ENCODE measurements around the gene NOCT. TPM values are rescaled to one million over a fixed set of nuclear protein-coding genes. Genes with fewer than 3 reads are reported as not detected.

Gene NOCT
- total and polyA plus RNA-seq, 2 experiments from 2014 or later = 16.0 to 76.6 TPM

DNA sequence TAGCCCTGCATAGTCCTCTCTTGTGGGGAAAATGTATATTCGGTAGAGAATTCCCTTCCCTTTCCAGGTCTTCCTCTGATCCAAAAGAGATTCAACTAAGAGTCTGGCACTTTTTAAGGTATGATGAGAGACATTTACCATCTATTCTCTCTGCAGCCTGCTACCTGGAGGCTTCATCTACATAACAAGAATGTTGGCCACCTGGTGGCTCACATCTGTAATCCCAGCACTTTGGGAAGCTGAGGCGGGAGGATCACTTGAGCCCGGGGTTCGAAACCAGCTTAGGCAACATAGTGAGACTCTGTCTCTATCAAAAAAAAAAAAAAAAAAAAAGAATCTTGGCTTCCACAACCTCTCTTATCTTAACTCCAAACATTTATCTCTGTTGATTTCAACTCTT is 40.4 kb upstream of the NOCT start (continued):
- TF ChIP-seq, protein P1, sequence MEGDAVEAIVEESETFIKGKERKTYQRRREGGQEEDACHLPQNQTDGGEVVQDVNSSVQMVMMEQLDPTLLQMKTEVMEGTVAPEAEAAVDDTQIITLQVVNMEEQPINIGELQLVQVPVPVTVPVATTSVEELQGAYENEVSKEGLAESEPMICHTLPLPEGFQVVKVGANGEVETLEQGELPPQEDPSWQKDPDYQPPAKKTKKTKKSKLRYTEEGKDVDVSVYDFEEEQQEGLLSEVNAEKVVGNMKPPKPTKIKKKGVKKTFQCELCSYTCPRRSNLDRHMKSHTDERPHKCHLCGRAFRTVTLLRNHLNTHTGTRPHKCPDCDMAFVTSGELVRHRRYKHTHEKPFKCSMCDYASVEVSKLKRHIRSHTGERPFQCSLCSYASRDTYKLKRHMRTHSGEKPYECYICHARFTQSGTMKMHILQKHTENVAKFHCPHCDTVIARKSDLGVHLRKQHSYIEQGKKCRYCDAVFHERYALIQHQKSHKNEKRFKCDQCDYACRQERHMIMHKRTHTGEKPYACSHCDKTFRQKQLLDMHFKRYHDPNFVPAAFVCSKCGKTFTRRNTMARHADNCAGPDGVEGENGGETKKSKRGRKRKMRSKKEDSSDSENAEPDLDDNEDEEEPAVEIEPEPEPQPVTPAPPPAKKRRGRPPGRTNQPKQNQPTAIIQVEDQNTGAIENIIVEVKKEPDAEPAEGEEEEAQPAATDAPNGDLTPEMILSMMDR (conservative IDR thresholded peaks at IDR 0.05; ENCODE audit: low read depth in 2 of 2) = peak; percentile 38 to 40

DNA sequence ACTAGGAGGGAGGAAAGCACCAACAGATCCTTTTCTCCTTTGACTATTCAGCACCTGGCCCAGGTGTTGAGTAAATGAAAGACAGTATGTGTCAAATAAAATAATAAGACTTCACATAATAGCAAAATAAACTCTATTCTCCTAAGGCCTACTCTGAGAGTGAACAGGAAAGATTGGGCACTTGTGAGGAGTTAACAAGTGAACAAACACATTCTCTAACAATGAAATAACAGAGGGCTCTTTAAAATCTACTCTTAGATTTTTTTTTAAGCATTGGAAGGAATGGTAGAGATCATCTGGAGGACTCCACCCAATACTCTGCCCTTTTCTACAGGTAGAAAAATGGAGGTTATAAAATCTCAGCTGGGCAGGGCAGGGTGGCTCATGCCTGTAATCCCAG is 39.1 kb upstream of the NOCT start:
- Histone ChIP-seq H4K20me1 (replicated peaks; ENCODE audit: insufficient read depth) (no peaks in the 10 kb centered on the region), H3K79me2 (replicated peaks; ENCODE audit: insufficient read depth) (no peaks in the 10 kb centered on the region), H3F3A (replicated peaks; ENCODE audit: low read depth) (0 out of 2 replicates have a peak, but pooled peaks cover 3% of the 10 kb centered on the region), H3K9me2 (ENCODE audit: insufficient read depth) (no peaks in the 10 kb centered on the region), H3K4me2 (no peak overlapping the region), H3K27me3 (ENCODE audit: insufficient read depth) (no peaks in the 10 kb centered on the region), H3K27ac (ENCODE audit: low read depth) (peak overlapping the region; percentile 40; the same call in 1 of the 2 replicates), H2AFZ (no peak overlapping the region), H3K36me3 (ENCODE audit: insufficient read depth) (no peaks in the 10 kb centered on the region), H3K4me1 (ENCODE audit: insufficient read depth) (peaks cover 47% of the 10 kb centered on the region), H3K4me3 (no peak overlapping the region)
- peaks cover 45% of the 10 kb centered on the region for H3K4me1 Mint-ChIP-seq
- ATAC-seq (no peak), DNase-seq (ENCODE audit: low spot score) (no peak)
- no peak overlapping the region for H3K4me3 Mint-ChIP-seq
- H3K27ac Mint-ChIP-seq = no peak overlapping the region
- H3K36me3 Mint-ChIP-seq (ENCODE audit: low read depth) = no peaks in the 10 kb centered on the region
- peaks cover 3% of the 10 kb centered on the region for H3K27me3 Mint-ChIP-seq (ENCODE audit: insufficient read depth, low read depth, poor library complexity)
- no peaks in the 10 kb centered on the region for H3K9me3 Mint-ChIP-seq
- TF ChIP-seq, protein P2, sequence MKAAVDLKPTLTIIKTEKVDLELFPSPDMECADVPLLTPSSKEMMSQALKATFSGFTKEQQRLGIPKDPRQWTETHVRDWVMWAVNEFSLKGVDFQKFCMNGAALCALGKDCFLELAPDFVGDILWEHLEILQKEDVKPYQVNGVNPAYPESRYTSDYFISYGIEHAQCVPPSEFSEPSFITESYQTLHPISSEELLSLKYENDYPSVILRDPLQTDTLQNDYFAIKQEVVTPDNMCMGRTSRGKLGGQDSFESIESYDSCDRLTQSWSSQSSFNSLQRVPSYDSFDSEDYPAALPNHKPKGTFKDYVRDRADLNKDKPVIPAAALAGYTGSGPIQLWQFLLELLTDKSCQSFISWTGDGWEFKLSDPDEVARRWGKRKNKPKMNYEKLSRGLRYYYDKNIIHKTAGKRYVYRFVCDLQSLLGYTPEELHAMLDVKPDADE (IDR thresholded peaks at IDR 0.05) = no peak
- TF ChIP-seq, protein P1 (conservative IDR thresholded peaks at IDR 0.05; ENCODE audit: low read depth in 2 of 2) = no peak
- TF ChIP-seq ZNF331 (CRISPR knock-in tag; IDR thresholded peaks at IDR 0.05; ENCODE audit: low read depth) (no peak), NANOG (IDR thresholded peaks at IDR 0.05; ENCODE audit: borderline replicate concordance) (no peak), EZH2 (IDR thresholded peaks at IDR 0.05; ENCODE audit: low read depth, unreplicated experiment) (no peak), STAT1 (IDR thresholded peaks at IDR 0.05; ENCODE audit: unreplicated experiment) (no peak), JUNB (IDR thresholded peaks at IDR 0.05; ENCODE audit: unreplicated experiment) (no peak), CREB1 (CRISPR knock-in tag; IDR thresholded peaks at IDR 0.05; ENCODE audit: low read depth) (no peak), ZNF114 (CRISPR knock-in tag; IDR thresholded peaks at IDR 0.05) (no peak)
- TF ChIP-seq, protein P3, sequence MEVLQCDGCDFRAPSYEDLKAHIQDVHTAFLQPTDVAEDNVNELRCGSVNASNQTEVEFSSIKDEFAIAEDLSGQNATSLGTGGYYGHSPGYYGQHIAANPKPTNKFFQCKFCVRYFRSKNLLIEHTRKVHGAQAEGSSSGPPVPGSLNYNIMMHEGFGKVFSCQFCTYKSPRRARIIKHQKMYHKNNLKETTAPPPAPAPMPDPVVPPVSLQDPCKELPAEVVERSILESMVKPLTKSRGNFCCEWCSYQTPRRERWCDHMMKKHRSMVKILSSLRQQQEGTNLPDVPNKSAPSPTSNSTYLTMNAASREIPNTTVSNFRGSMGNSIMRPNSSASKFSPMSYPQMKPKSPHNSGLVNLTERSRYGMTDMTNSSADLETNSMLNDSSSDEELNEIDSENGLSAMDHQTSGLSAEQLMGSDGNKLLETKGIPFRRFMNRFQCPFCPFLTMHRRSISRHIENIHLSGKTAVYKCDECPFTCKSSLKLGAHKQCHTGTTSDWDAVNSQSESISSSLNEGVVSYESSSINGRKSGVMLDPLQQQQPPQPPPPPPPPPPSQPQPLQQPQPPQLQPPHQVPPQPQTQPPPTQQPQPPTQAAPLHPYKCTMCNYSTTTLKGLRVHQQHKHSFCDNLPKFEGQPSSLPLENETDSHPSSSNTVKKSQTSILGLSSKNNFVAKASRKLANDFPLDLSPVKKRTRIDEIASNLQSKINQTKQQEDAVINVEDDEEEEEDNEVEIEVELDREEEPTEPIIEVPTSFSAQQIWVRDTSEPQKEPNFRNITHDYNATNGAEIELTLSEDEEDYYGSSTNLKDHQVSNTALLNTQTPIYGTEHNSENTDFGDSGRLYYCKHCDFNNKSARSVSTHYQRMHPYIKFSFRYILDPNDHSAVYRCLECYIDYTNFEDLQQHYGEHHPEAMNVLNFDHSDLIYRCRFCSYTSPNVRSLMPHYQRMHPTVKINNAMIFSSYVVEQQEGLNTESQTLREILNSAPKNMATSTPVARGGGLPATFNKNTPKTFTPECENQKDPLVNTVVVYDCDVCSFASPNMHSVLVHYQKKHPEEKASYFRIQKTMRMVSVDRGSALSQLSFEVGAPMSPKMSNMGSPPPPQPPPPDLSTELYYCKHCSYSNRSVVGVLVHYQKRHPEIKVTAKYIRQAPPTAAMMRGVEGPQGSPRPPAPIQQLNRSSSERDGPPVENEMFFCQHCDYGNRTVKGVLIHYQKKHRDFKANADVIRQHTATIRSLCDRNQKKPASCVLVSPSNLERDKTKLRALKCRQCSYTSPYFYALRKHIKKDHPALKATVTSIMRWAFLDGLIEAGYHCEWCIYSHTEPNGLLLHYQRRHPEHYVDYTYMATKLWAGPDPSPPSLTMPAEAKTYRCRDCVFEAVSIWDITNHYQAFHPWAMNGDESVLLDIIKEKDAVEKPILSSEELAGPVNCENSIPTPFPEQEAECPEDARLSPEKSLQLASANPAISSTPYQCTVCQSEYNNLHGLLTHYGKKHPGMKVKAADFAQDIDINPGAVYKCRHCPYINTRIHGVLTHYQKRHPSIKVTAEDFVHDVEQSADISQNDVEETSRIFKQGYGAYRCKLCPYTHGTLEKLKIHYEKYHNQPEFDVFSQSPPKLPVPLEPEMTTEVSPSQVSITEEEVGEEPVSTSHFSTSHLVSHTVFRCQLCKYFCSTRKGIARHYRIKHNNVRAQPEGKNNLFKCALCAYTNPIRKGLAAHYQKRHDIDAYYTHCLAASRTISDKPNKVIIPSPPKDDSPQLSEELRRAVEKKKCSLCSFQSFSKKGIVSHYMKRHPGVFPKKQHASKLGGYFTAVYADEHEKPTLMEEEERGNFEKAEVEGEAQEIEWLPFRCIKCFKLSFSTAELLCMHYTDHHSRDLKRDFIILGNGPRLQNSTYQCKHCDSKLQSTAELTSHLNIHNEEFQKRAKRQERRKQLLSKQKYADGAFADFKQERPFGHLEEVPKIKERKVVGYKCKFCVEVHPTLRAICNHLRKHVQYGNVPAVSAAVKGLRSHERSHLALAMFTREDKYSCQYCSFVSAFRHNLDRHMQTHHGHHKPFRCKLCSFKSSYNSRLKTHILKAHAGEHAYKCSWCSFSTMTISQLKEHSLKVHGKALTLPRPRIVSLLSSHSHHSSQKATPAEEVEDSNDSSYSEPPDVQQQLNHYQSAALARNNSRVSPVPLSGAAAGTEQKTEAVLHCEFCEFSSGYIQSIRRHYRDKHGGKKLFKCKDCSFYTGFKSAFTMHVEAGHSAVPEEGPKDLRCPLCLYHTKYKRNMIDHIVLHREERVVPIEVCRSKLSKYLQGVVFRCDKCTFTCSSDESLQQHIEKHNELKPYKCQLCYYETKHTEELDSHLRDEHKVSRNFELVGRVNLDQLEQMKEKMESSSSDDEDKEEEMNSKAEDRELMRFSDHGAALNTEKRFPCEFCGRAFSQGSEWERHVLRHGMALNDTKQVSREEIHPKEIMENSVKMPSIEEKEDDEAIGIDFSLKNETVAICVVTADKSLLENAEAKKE (CRISPR knock-in tag; IDR thresholded peaks at IDR 0.05) = no peak
